Stimulated activated CD8-positive, alpha-beta memory T cell treated with anti-CD3 and anti-CD28 coated beads, Interleukin-7, amount 100 ng/mL, for 24 hours (primary cell): Measurements from ENCODE around the gene WT1.

ENCODE experiments used
- DNase-seq: peaks from one replicate; pipeline ENCODE4 v3.0.0-alpha.2; 2020; ENCODE audit warnings: low read depth

Gene WT1

DNA sequence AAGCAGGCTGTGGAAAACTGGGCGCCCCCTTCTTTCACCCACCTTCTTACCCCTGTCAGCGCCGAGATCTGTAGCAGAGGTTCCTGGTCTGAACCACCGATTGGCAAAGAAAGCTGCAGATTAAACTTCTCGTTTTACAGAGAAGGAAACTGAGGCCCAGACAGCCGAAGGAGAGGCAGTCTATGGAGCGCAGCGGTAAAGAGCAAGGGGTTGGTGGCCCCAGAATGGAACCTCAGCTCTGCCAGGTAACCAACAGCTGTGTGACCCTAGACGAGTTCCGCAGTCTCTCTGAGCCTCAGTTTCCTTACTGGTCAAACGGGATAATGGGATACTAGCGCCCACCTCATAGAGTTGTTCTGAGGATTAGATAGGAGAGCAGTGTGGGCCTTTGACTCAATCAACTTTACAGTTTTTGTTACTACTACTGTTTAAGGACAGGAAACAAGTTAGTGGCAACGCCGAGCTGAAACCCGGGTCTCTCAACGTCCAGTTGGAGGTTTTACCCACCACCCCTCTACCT, 3.1 kb upstream of the WT1 start:
- DNase-seq, result no peak

DNA sequence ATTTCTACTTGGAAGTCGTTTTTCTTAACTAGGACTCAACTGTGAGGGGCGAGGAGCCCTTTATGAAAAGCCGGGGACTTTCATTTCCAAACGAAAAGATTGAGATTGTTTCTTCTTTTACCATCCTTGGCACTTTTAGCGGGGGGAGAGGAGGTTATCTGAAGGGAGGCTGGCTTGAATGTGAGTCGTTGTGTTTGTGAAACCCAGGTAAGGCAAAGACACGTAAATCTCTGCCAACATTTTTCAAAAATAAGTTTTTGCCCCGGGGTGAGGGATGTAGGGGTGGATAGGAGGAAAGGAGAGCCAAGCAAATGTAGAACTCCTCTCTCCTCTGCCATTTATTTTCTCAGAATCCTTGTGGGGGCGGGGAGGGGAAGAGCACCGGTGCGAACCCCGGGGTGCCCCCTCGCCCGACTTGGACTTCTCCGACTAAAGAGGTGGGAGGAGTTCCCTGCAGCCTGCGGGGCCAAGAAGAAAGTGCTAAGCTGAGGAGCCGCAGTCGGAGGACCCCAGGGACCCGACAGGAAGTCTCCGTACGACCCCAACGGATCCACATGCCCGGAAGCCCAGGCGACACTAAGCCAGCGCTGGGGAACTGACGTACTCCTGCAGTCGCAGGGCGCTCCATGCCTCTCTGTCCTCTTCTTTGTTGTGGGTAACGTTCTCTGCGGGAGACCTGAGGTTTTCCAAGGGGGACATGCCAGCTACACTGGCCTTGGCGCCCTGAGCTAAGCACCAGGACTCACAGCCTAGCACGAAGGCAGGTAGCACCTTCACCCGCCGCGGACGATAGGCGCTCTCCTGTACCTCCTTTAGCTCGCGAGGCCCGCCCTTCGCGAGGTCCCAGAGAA, 2.4 kb upstream of the WT1 start:
- DNase-seq, result no peak

DNA sequence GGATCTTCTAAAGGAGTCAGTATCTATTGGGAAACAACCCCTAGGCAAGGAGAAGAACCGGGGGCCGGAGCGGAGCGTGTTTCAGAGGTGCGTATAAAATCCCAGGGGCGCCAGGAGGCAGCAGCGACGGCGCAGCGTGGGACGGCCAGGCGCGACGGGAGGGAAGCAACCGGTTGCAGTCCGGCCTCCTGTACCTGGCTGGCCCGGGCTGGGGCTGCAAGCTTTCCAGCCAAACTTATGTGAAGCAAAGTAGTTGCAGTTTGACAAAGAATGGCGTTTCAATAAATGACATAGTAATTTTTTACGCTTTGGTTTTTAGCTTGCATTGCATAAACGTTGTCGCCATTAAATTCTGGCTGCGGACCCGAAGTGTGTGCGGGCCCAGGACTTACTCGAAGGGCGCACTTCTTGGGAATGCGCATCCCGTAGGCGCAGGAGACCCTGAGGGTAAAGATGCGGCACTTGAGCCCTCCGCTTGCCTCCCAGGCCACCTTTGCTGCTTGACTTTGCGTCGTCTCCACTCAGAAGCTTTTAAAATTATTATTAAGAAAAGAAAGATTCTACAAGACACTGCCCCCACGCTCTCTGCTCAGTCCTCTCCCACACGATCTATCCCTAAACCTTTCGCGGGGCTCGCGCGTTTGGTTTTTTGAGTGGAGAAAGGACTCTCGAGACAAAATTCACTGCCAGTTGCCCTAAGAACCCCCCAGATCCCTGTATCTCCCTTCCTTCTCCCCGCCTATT, 1.6 kb upstream of the WT1 start:
- DNase-seq, result no peak

DNA sequence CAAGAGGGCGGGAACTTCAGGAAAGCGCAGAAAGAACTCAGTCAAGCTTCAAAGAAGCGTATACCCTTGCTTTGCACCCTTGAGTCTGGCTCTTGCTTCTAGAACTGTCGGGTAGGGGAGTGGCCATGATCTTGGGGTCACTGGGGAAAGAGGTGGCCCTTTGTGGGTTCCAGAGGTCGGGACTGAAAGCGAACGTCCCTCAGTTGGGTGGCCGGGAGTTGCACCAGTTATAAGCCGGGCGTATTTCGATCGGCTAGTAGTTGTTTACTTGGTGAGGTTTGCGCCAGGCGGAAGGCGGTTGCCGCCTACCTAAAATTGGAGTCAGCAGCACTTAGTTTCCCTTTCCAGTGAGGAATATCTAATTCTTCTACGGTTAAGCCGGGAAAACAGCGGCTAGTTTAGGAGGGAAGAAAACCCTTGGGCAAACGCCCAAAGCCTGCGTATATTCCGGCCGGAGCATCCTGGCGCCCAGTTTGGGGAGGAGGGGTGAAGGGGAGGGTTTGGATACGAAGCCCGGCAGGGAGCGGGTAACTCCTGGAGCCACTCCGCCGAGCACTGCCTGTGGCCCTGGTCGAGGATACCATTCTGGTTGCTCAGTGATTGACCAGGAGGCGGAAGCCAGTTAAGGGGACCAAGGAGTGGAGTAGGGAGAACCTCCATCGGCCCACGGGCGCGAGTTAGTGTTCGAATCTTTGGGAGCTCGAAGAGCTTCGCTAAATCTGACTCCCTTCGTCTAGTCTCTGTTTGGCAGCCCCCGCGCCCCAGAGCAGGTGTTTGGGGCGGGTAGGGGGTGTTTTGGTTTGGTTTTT, 807 bp upstream of the WT1 start:
- DNase-seq, result no peak

DNA sequence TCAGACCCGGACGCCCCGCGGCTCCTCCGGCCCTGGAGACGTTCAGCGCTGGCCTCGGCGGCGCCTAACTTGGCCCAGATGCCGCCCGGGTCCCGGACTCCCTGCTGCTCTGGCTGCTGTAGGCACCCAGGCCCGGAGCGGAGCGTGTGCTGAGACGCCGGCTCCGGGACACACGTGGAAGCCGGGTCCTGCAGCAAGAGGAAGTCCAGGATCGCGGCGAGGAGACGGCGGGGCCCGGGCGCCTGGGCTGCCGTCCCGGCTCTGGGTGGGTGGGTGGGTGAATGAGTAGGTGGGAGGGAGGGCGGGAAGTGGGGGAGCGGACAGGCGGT, 223 bp downstream of the WT1 start:
- no peak for DNase-seq

DNA sequence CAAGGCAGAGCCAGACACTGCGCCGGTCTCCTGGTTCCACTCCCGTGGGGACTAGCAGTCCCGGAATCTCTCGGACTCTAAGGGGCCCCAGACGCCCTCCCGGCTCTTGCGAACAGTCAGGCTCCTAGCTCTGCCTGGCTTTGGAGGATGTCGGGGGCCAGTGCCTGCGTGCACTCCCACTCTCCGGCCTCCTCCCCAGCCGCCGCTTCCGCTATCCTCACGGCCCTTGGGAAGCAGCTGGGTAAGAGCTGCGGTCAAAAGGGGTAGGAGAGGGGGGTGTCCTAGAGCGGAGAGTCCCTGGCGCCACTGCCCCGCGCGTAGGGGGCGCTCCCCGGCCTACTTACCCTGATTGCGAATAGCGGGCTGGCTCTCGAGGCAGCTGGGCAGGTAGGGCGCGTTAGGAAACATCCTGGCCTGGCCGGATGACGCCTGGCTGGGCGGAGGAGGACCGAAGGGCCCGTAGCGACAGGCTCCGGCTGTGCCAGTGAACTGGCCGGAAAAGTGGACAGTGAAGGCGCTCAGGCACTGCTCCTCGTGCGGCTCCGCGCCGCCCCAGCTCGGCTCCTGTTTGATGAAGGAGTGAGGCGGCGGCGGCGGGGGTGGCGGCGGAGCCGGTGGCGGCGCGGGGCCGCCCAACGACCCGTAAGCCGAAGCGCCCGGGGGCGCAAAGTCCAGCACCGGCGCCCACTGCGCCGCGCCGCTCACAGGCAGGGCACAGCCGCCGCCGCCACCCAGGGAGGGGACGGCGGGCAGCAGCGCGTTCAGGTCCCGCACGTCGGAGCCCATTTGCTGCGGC, 785 bp downstream of the WT1 start:
- no peak for DNase-seq

DNA sequence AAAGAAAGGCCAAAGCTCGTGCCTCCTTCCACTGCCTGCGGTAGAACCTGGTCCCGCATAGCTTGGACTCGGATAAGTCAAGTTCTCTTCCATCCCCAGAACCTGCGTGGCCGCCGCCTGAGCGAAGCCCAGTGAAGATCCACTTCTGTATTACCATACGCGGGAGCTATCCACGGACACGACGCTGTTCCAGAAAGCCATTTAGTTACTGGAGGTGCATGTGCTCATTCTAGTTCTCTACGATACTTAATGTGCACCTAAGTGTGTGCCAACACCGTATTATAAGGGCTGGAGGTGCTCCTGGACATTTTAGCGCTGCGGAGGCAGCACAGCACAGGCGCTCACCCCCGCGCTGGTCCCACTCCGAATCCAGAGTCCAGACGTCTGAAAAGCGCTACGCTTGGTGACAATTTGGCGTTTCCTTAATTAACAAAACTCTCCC, 1.4 kb downstream of the WT1 start:
- no peak for DNase-seq

DNA sequence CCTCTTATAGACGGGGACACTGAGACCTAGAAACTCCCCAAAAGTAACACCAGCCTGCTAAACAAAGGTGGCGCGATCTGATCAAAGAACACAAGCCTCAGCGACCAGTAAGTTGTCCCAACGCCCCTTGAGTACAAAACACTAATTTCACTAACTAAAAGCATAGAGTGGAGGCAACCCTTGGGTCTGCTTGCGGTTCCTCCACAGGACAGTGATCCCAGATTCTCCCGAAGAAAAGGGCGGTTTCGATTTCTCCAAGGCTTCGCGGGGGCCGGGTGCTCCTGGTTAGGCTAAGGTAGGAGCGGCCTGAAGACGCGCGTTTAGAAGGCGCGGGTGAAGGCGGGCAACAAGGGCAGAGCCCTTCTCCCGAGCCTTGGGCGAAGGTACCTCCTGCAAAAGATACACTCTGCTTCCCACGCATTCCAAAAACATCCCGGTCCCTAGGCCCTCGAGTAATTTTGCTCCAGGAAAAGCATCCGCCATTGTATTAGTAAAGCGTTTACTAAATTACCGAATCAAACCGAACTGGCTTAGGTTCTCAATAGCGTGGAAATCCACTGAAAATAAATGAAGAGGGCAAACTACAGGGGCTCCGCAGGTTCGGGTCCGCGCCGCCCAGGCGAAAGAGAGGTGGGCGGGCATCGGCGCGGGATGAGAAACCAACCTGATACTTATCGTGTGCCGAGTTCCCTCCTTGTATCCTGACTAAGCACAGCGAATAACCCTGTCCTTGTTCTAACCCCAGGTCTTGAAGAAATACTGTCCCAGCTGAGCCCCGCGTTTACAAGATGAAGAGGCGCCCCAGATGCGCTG, 2.0 kb downstream of the WT1 start:
- no peak for DNase-seq

DNA sequence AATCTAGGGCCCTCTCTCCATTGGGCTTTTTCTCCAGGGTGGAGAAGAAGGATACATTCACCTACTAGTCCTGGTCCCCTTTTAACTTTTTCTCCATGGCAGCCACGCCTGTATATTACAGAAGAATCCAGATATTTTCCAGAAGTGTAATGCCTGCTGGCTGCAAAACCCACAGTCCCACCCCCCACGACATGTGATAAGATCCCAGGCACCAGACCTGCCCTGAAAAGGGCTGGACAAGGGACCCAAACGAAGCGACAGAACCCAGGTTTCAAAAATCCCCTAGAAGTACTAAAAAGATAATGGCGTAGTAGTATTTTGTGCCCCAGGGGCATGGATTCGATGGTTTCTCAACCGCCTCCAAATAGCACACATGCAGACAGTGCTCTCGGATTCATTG, 2.8 kb downstream of the WT1 start:
- DNase-seq, result no peak

DNA sequence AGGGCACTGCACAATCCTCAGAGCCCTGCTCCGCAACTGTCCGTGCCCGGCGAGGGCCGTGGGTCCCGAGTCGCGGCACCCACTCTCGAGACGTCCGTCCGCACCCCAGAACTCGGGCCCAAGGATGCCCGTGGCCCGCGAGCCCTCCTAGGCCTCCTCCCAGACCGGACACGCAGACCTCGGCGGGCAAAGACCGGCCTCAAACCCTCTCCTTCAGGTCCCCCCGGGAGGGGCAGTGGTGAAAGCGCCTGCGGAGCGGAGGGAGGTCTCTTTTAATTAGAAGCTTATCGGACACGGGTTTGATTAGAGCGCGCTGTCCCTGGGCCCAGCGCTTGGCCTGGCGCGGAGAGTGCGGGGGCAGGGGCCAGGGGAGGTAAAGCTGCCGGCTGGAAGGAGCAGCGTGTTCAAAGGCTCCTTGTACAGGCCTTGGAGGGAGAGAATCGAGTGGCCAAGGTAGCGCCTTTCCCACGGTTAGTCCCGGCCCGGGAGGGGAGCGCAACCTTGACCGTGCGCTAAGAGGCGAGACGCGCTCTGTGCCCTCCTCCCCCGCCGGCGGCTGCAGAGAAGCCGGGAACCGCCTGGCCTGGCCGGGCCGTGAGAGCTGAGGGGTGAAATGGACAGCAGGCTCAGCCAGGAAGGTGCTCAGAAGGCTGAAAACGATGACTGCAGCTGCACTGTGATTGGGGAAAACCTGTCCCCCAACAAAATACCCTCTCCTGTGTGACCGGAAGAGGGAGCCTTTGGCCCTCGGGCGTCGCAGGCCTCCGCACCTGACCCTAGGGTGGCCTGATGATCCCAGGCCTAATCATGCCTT, 4.6 kb downstream of the WT1 start:
- no peak for DNase-seq

DNA sequence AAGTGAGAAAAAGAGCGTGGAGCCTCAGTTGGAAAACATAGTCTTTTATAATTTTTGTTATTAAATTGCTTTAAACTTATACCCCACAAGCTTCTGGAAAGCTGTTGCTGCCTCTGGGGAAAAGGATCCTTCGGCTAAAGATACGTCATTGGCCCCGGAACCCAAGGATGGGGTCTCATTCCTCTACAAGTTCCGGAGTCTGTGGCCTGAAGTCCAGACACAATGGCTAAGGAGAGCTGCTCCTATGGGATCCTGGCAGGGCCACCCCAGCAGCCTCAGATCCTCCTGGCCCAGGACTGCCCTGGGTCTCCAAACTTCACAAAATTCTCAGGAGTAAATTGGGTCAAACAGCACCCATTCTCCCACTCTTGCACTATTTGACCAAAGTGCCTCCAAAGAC, 5.9 kb downstream of the WT1 start:
- no peak for DNase-seq

DNA sequence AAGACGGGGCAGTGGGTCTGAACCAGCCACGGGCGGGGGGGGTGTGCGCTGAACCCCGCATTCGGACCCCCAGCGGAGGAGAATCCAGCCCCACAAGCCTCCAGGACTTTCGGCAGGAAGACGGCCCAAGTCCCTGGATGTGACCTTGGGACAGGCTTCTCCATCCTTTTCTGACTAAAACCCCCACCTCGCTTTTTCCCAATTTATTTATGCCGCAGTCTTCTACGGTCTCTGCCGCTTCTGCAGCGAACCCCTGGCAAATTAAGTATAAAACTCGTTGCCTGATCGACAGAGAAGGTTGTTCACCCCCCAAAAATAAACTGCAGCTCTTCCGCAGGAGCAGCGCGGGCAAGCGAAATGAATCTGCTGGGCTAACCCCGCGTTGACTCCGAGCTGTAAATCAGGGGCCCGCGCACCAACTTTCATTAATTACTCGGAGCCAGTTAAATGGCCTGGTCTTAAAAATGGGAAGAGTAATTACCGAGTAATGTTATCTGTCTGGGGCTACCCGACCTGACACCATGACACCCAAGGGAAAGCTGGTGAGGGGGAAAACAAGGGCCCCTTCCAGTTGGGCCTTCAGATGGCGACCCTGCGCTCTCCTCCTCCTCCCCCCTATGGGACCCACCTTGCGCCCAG, 6.6 kb downstream of the WT1 start:
- no peak for DNase-seq

DNA sequence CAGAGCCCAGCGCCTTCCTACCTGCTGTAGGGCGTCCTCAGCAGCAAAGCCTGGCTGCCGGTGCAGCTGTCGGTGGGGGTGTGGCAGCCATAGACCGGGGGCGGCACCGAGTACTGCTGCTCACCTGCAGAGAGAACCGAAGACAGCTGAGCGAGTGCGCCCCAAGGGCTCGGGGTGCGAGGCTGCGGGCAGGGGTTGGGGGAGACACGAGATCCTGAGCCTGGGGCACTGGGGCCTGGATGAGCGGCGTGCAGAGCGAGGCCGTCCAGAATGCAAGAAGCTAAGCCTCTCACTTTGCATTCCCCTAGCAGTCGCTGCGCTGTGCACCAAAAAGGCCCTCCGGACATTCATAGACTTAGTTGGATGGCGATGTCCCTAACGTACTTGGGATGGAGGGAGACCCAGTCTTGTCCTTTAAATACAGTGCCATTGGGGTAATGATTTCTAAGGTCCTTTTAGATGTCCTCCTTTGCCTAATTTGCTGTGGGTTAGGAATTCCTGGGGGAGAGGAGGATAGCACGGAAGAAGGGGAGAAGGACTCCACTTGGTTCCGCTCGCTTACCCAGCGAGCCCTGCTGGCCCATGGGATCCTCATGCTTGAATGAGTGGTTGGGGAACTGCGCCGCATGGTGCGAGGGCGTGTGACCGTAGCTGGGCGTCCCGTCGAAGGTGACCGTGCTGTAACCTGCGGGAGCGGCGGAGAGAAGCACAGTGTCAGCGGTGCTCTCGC, 7.2 kb downstream of the WT1 start:
- DNase-seq, result no peak

DNA sequence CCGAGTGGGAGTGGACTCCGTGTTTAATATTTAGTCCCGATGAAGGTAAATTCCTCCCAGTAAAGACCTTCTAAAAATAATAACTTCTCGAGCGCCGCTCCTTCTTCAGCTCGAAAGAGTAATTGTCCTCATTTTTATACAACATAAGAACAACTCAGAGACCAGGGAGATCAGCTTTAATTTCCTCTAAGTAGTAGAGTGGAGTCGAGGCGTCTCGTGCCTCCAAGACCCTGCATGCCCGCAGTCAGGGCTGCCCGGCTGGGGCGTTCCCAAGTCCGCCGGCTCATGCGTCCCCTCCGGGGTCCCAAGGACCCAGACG, 7.8 kb downstream of the WT1 start:
- no peak for DNase-seq

DNA sequence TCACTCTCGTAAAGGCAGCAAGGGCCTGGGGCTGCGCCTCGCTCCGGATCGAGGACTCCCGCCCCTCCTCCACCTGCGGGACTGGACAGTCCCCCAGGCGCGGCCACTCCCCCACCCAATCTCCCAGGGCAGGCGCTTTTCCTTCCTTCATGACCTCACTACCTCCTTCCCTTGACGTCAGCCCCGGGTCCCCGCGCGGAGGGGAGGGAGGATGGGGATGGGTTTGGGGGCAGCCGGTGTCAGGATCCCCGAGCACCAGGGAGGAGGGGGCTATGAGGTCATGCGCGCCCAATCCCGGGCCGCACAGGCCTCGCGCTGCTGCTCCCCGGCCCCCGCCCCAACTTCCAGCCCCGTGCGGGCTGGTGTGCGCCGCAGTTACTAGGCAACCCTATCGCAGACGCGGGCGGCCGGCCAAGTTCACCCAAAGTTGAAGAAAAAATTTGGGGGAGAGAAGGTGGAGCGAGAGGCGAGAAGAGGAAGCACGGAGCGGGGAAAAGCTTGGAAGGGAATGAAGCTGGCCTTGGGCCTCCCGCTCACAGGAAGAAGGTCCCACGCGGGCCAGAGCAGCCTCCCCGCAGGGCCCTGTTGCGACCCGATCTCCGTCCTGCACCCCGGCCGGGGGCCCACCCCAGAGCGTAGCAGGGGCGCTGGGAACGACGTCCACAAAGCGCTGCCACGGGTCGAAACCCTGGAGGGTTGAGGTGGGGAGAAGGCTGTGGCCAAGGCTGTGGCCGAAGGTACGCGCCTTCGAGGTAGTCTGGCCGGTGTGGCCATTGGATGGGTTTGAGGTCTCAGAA, 8.3 kb downstream of the WT1 start:
- no peak for DNase-seq

DNA sequence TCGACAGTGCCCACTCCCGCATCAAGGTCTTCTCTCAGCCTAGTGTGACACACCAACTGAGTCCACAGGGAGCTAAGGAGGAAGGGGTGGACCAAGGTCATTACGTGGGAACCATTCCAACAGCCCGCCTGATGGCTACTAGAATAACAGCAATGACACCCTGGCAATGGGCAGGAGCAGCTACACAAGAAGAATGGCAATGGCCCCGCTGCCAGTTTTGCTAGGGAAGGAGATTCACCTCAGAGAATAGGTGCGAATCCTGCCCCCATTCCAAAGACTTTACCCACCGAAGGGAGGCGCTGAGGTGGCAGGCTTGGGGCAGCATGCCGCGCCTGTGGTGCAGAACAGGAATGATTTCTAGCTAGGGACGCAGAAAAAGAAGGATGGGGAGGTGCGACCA, 9.1 kb downstream of the WT1 start:
- DNase-seq, result no peak

DNA sequence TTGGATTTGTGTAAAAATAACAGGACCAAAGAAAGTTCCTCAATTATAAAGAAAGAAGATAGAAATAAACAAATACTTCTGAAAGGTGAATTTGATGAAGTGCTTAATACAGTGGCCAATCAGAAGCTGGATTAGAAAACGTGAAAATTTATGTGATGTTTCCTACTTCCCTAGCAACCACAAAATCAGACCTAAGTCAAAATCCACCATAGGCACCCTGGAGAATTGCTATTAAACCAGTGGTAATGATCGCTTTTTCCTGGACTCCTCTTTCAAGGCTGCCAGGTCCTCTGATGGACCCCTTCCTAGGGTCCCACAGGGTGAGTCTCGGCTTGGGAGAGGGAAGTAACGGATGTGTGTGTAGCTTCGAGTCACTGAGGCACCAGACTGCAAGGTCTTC, 9.6 kb downstream of the WT1 start:
- no peak for DNase-seq

DNA sequence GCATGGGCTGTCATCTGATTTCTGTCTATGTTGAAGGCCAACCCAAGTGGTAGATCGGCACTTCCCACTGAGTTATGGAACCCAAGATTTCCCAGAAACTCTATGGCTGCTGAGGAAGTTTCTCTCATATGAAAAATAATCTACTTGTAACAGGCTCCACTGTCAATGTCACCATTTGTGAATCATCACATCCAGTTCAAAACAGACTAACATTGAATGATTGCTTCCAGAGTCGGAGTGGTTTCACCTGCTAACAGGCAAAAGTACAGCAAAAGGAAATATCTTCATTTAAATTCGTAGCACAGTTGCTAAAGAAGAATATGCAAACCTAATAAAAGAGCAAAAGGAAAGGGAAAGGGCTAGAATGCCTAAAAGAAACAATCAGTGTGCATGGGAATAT, 12.8 kb downstream of the WT1 start:
- DNase-seq, result no peak
